Stimulated activated naive CD8-positive, alpha-beta T cell treated with anti-CD3 and anti-CD28 coated beads, Interleukin-15, Interleukin-2, amounts not matched to agents 100 ng/mL and 50 ng/mL, for 24 hours (primary cell): ENCODE results near the gene SEMA4D.

ENCODE experiments used
- H3K27ac Mint-ChIP-seq: one replicate; pipeline ENCODE4 v1.8.0; 2021; ENCODE audit warnings: mild to moderate bottlenecking, mixed read lengths
- H3K27me3 Mint-ChIP-seq: one replicate; pipeline ENCODE4 v1.8.0; 2021; ENCODE audit warnings: mixed read lengths
- H3K36me3 Mint-ChIP-seq: one replicate; pipeline ENCODE4 v1.8.0; 2021; ENCODE audit warnings: low read depth, mixed read lengths
- H3K4me1 Mint-ChIP-seq: one replicate; pipeline ENCODE4 v1.8.0; 2021; ENCODE audit warnings: low read depth, mixed read lengths
- H3K4me3 Mint-ChIP-seq: one replicate; pipeline ENCODE4 v1.8.0; 2021; ENCODE audit warnings: mild to moderate bottlenecking, mixed read lengths
- H3K9me3 Mint-ChIP-seq: one replicate; pipeline ENCODE4 v1.8.0; 2021; ENCODE audit warnings: mixed read lengths

SEMA4D gene

DNA sequence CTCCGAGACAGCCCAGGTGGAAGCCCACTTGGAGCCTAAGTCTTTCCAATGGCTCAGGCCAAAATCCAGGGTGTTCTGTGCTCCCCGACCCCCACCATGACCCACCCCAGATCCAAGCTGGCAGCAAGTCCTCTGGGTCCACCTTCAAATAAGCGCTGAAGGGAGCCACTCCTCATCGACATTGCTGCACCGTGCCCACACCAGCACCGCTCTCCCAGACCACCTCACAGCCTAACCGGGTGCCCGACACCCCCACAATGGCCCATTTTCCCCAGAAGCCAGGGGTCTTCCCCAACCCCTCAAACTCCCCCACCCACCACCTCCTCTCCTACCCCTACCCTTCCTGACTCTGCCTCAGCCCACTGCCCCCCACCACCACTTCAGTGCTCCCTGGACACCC is 50.5 kb downstream of the SEMA4D start:
- Mint-ChIP-seq H3K27me3 (no peaks in the 10 kb centered on the region), H3K4me1 (peaks cover 93% of the 10 kb centered on the region), H3K9me3 (no peaks in the 10 kb centered on the region), H3K27ac (peak overlapping the region; percentile 91), H3K4me3 (peak overlapping the region; percentile 26), H3K36me3 (peaks cover 68% of the 10 kb centered on the region)

DNA sequence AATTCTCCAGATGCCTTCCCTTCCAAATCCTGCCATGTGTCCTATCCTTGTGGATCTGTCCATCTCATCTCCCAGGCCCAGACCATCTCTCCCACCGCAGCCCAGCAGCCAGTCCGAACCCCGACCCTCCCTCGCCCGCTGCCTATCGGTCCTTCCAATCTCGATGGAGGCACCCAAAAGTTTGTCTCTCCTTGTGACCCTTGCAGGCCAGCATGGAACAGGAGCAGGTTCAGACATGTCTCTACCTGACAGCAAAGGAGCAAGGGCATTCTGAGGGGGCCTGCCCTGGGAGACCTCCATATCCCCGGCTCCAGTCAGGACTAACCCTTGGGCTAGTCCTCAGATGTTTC is 51.0 kb downstream of the SEMA4D start:
- Mint-ChIP-seq H3K36me3 (peaks cover 69% of the 10 kb centered on the region), H3K4me3 (peak overlapping the region; percentile 26), H3K4me1 (peaks cover 97% of the 10 kb centered on the region), H3K27ac (peak overlapping the region; percentile 91), H3K27me3 (no peaks in the 10 kb centered on the region), H3K9me3 (no peaks in the 10 kb centered on the region)

DNA sequence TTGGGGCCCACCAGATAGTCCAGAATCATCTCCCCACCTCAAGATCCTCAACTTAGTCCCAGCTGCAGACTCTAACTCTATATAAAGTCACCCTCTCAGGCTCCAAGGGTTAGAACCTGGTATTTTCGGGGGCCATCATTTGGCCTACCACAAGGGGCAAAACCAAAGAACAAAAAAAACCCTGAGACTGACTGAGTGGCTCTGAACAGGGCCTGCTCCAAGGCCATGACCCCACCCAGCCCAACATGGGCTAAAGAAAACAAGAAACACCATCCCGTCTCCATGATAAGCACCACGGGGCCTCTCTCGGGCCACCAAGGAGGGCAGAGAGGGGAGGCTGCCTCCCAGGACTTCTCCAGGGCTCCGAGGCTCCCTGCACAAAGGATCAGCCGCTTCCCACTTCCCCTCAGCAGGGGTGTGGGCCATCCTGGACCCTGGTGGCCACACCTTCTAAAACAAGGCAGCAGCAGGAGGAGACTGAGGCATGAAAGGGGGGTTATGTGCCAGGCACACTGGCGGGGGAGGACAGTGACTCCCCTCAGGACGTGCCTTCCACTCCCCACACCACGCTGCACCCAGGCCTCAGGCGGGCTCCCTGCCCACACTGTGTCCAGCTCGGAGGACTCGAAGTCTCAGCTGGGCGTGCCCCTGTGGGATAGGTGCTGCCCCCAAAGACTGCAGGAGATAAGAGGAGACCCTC is 51.5 kb downstream of the SEMA4D start:
- Mint-ChIP-seq H3K9me3 (no peaks in the 10 kb centered on the region), H3K4me3 (peak overlapping the region; percentile 30), H3K27ac (peak overlapping the region; percentile 91), H3K27me3 (no peaks in the 10 kb centered on the region), H3K36me3 (peaks cover 67% of the 10 kb centered on the region), H3K4me1 (peaks cover 98% of the 10 kb centered on the region)

GRCh38 chr9:89445801-89446251 is 52.1 kb downstream of the SEMA4D start:
- no peaks in the 10 kb centered on the region for H3K27me3 Mint-ChIP-seq
- no peaks in the 10 kb centered on the region for H3K9me3 Mint-ChIP-seq
- H3K4me3 Mint-ChIP-seq = peak overlapping the region; percentile 30
- peaks cover 98% of the 10 kb centered on the region for H3K4me1 Mint-ChIP-seq
- H3K27ac Mint-ChIP-seq = peak overlapping the region; percentile 91
- peaks cover 65% of the 10 kb centered on the region for H3K36me3 Mint-ChIP-seq

DNA sequence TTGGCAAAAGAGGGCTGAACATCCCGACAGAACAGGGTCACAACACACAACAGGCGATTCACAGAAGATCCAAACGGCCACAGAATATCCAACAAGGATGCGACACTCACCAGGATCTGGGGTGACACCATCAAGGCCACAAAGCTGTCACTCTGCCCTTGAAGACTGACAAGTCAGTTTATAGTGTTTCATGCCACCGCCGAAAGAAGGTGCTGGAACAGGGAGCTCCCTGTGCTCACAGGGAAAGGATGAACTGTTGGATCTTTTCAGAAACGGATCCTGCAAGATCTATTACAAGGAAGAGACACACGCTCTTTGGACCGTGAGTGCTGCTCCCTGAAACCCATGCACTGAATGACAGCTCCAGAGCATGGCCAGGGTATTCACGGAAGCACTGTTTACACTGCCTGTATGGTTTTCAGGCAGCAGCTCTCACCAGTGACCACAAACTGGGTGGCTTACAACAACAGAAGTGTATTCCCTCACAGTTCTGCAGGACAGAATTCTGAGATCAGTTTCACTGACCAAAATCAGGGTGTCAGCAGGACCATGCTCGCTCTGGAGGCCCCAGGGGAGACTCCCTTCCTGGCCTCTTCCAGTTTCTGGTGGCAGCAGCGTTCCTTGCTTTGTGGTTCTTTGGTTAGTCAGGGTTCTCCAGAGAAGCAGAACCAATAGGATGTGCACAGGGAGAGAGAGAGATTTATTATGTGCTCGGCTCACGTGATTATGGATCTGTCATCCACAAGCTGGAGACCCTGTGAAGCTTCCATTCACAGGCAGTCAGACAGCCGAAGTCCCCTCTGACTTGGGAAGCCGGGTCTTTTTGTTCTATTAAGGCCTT is 52.8 kb downstream of the SEMA4D start:
- H3K9me3 Mint-ChIP-seq = no peaks in the 10 kb centered on the region
- H3K27ac Mint-ChIP-seq = peak overlapping the region; percentile 91
- H3K4me3 Mint-ChIP-seq = peak overlapping the region; percentile 54
- H3K27me3 Mint-ChIP-seq = no peaks in the 10 kb centered on the region
- peaks cover 67% of the 10 kb centered on the region for H3K36me3 Mint-ChIP-seq
- H3K4me1 Mint-ChIP-seq = peaks cover 98% of the 10 kb centered on the region

DNA sequence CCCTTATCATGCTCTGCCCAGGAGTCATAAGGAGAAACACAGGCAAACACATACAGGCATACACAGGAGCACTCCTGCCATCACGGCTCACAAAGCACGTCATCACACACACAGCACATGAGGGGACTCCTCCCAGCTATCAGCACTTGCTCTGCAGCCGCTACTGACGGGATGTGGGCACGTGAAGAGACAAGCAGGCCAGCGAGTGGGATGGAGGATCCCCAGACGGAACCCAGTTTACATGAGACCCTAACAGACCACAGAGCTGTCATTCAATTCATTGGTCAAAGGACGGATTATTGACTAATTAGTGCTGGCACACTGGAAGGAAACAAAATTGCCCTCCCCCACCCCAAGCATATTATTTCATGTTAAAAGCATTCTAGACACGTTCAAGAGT is 53.6 kb downstream of the SEMA4D start:
- Mint-ChIP-seq H3K36me3 (peaks cover 66% of the 10 kb centered on the region), H3K4me1 (peaks cover 98% of the 10 kb centered on the region), H3K4me3 (peak overlapping the region; percentile 54), H3K9me3 (no peaks in the 10 kb centered on the region), H3K27me3 (no peaks in the 10 kb centered on the region), H3K27ac (peak overlapping the region; percentile 91)

- no peak overlapping the region for H3K4me3 Mint-ChIP-seq
Observed at GRCh38 chr9:89442981-89443814, 54.7 kb downstream of the SEMA4D start.

DNA sequence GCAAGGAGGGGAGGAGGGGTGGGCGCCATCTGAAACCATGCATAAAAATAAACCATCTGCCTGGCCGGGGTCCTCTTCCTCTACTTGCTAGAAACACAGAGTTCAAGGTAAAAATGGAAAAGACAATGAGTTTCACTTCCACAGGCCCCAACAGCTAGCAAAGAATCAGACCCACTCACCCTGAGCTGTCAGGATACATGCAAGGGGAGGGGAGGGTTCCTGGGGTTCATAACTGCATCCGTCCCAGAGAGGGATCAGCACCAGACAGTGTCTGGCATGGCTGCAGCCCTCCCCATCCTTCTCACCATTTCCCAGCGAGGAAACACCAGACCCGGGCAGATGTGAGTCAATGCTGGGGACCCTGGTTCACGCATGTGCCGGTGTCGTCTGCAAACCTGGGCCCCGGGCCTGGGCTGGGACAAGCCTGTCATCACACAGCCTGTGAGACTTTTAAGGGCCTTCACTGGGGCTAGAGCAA is 55.4 kb downstream of the SEMA4D start:
- Mint-ChIP-seq H3K36me3 (peaks cover 68% of the 10 kb centered on the region), H3K4me1 (peaks cover 96% of the 10 kb centered on the region), H3K4me3 (peak overlapping the region; percentile 30), H3K27ac (peak overlapping the region; percentile 87), H3K27me3 (no peaks in the 10 kb centered on the region), H3K9me3 (no peaks in the 10 kb centered on the region)

More at GRCh38 chr9:89442981-89443814, 54.7 kb downstream of the SEMA4D start:
- H3K36me3 Mint-ChIP-seq = peaks cover 67% of the 10 kb centered on the region
- peaks cover 96% of the 10 kb centered on the region for H3K4me1 Mint-ChIP-seq
- peak overlapping the region; percentile 91 for H3K27ac Mint-ChIP-seq
- H3K27me3 Mint-ChIP-seq = no peaks in the 10 kb centered on the region
- no peaks in the 10 kb centered on the region for H3K9me3 Mint-ChIP-seq

GRCh38 chr9:89441986-89442385 is 55.9 kb downstream of the SEMA4D start:
- H3K36me3 Mint-ChIP-seq = peaks cover 62% of the 10 kb centered on the region
- H3K27me3 Mint-ChIP-seq = no peaks in the 10 kb centered on the region
- H3K9me3 Mint-ChIP-seq = no peaks in the 10 kb centered on the region
- H3K27ac Mint-ChIP-seq = peak overlapping the region; percentile 95
- peak overlapping the region; percentile 7 for H3K4me3 Mint-ChIP-seq
- peaks cover 96% of the 10 kb centered on the region for H3K4me1 Mint-ChIP-seq

- Mint-ChIP-seq H3K36me3 (peaks cover 60% of the 10 kb centered on the region), H3K4me1 (peaks cover 96% of the 10 kb centered on the region), H3K27me3 (no peaks in the 10 kb centered on the region), H3K9me3 (no peaks in the 10 kb centered on the region), H3K27ac (peak overlapping the region; percentile 95), H3K4me3 (peak overlapping the region; percentile 7)
Observed at GRCh38 chr9:89441655-89441970, 56.3 kb downstream of the SEMA4D start.

DNA sequence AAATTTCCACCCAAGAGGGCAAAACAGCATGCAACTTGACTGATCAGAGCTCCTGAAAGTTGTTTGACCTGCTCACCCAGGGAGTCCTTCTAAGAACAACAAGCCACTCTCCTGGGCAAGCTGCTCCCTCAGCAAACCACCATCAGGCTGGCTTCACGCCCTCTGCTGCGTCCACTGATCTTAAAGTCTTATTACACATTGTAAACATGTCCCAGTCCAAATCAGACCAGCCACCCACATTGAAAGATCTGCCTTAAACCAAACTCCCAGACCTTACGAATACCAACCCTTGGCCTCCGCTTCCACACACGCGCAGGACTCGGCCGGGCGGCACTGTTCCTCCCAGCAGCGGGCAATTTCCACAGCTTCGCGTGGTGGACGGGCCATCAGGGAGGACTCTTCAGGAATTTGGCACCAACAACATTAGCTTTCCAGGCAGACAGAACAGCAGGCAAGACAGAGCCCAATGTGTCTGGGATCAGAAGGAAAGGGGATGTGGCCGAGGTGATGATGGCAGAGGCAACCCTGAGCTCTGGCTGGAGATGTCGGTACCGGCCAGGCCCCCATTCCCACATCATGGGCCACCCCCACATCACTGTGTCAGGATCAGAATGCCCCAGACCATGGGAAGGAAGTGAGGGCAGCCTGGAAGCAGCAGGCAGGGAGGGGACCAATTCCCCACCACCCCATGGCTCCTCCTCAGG is 56.8 kb downstream of the SEMA4D start:
- H3K36me3 Mint-ChIP-seq = peaks cover 58% of the 10 kb centered on the region
- H3K4me1 Mint-ChIP-seq = peaks cover 96% of the 10 kb centered on the region
- no peaks in the 10 kb centered on the region for H3K9me3 Mint-ChIP-seq
- H3K4me3 Mint-ChIP-seq = peak overlapping the region; percentile 58
- no peaks in the 10 kb centered on the region for H3K27me3 Mint-ChIP-seq
- peak overlapping the region; percentile 95 for H3K27ac Mint-ChIP-seq

DNA sequence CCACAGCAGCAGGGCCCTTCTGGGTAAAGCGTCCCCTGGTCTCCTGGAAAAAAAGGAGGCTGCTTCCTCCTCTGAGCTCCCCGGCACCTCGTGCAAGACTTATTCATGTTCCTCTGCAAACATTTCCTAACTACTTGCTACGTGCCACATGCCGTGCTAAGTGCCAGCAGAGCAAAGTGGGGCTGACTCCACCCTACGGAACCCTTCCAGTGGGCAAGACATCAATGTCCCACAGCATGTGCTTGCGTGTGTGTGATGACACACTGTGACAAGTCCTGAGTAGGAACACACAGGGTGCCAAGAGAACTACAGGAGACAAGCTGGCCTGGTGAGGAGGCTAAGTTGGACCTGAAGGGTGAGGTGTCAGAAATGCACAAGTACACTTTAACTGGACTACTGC is 57.4 kb downstream of the SEMA4D start:
- peak overlapping the region; percentile 95 for H3K27ac Mint-ChIP-seq
- no peaks in the 10 kb centered on the region for H3K9me3 Mint-ChIP-seq
- peaks cover 52% of the 10 kb centered on the region for H3K36me3 Mint-ChIP-seq
- peak overlapping the region; percentile 58 for H3K4me3 Mint-ChIP-seq
- H3K4me1 Mint-ChIP-seq = peaks cover 96% of the 10 kb centered on the region
- H3K27me3 Mint-ChIP-seq = no peaks in the 10 kb centered on the region

GRCh38 chr9:89440046-89440445 is 57.9 kb downstream of the SEMA4D start:
- peak overlapping the region; percentile 15 for H3K4me3 Mint-ChIP-seq
- peaks cover 96% of the 10 kb centered on the region for H3K4me1 Mint-ChIP-seq
- peaks cover 52% of the 10 kb centered on the region for H3K36me3 Mint-ChIP-seq
- H3K27ac Mint-ChIP-seq = peak overlapping the region; percentile 95
- no peaks in the 10 kb centered on the region for H3K27me3 Mint-ChIP-seq
- H3K9me3 Mint-ChIP-seq = no peaks in the 10 kb centered on the region

GRCh38 chr9:89439571-89439970 is 58.3 kb downstream of the SEMA4D start:
- Mint-ChIP-seq H3K4me3 (peak overlapping the region; percentile 15), H3K27ac (peak overlapping the region; percentile 95), H3K27me3 (no peaks in the 10 kb centered on the region), H3K4me1 (peaks cover 96% of the 10 kb centered on the region), H3K36me3 (peaks cover 52% of the 10 kb centered on the region), H3K9me3 (no peaks in the 10 kb centered on the region)
